Epithelial cell of prostate (primary cell): ENCODE results near the gene KIF15.
"Not testable (repeated sequence)": the region's sequence is repeated elsewhere in the genome, so short reads cannot be mapped to it uniquely, and the experiment has no call there.

Experiments used
- DNase-seq: peaks from one replicate; pipeline ENCODE4 v3.0.0-alpha.2; 2011; ENCODE audit warnings: low read depth, low spot score
- H3K27ac ChIP-seq: fragments of 450-650 bp; 2 replicates; pipeline ENCODE4 v1.5.1; 2017; ENCODE audit warnings: mild to moderate bottlenecking

KIF15 gene

DNA sequence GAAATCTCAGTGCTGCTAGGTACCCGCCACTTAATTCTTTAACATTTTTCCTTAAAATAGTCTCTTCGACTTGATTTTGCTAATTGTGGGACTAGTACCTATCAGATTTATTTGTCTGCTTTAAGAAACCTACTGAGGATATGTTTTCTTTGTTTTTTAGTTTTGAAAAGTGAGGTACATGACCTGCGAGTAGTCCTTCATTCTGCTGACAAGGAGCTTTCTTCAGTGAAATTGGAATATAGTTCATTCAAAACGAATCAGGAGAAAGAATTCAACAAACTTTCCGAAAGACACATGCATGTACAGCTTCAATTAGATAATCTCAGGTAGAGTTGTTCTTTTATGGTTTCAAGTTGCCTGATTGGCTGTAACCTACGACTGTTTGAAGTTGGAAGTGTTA lies 53.2 kb downstream of the KIF15 start:
- no peak for DNase-seq

DNA sequence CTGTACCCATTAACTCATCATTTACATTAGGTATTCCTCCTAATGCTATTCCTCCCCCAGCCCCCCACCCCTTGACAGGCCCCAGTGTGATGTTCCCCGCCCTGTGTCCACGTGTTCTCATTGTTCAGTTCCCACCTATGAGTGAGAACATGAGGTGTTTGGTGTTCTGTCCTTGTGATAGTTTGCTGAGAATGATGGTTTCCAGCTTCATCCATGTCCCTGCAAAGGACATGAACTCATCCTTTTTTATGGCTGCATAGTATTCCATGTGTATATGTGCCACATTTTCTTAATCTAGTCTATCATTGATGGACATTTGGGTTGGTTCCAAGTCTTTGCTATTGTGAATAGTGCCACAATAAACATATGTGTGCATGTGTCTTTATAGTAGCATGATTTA lies 54.7 kb downstream of the KIF15 start:
- not testable (repeated sequence) for H3K27ac ChIP-seq, DNase-seq

More for the DNA sequence above, 53.2 kb downstream of the KIF15 start:
- H3K27ac ChIP-seq: no peak overlapping the region

DNA sequence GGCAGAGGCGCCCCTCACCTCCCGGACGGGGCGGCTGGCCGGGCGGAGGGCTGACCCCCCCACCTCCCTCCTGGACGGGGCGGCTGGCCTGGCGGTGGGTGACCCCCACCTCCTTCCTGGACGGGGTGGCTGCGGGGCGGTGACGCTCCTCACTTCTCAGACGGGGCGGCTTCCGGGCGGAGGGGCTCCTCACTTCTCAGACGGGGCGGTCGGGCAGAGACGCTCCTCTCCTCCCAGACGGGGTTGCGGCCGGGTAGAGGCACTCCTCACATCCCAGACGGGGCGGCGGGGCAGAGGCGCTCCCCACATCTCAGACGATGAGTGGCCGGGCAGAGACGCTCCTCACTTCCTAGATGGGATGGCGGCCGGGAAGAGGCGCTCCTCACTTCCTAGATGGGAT lies 59.6 kb downstream of the KIF15 start:
- H3K27ac ChIP-seq: not testable (repeated sequence)

DNA sequence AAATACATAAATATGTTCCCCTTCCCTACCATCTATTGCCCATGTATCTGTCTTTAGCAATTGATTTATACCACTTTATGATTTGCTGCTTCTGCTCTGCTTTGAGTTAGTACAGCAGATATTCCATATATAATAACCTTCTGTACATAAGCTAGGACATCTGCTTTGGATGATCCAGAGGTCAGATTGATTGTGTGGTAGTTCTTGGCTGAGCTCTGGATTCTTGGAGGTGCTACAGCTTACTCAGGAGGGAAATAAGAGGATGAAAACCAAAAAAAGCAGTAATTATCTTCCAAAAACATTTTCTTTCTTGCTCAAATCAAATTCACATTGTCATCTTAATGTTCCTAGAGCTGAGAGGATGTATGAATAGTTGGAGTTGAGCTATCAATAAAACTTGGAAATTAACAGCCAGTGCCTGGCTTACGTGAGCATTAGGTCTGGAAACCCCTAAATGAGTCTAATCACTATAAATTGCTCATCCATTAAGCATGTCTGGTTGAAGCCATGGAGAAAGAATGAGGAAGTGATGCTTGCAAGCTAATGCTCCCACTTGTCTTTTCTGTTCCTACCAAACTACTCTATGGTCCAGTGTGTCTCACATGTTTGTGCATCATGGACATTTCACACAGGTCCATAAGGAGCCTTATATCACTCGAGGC lies 63.8 kb downstream of the KIF15 start:
- peak; percentile 68 for DNase-seq
- peak overlapping the region; percentile 47 for H3K27ac ChIP-seq

More for the DNA sequence above, 59.6 kb downstream of the KIF15 start:
- DNase-seq: not testable (repeated sequence)

DNA sequence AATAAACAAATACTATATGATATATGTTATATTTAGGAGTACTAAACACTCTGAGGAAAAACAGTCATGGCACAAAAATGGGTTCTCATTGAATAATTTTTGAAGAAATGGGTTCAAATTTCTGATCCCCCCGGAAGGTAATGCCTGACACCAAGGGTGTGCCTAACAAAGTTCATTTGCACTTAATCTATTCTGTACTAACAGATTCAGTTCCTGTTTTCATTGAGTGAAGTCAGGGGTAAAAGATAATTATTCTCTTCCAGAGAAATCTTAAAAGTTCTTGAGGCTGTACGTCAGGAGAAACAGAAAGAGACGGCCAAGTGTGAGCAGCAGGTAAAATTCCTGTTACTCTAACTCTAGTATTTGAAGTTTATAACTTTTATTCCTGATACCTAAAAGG lies 65.6 kb downstream of the KIF15 start:
- DNase-seq: no peak

DNA sequence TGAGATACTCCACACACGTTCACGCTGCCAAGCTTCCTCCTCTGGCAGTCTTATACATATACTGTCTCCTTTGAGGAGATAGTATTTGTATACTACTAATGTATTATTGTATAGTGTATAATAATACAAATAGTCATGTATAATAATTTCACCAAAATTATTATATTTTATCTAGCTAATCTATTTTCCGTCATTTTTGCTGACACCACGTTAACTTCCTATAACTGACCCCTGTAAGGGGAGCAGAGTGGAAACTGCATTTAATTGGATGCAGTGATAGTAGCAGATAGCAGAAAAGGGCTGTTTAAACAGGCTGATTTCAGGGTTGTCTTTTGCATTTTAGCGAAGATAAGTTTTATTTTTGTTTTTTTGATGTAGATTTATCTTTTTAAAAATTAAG lies 69.6 kb downstream of the KIF15 start:
- DNase-seq: no peak
- H3K27ac ChIP-seq: no peak overlapping the region

More for the DNA sequence above, 65.6 kb downstream of the KIF15 start:
- H3K27ac ChIP-seq: no peak overlapping the region

DNA sequence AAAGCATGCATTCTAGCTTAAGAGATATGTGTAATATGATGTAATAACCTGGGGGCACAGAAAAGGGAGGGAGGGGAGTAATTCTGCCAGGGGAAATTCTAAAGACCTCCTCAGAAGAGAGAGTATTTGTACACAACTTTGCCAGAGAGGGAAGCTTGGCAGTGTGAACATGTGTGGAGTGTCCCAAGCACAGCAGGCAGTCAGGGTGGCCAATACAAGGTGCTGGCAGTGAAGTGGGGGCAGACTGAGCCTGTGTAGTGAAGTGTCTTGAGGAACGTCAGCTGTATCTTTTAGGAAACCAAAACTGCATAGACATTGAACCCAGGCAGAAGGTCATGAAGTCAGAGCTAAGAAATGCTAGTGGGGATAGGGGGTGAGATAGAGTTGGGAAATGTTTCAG lies 70.4 kb downstream of the KIF15 start:
- no peak for DNase-seq
- H3K27ac ChIP-seq: no peak overlapping the region

DNA sequence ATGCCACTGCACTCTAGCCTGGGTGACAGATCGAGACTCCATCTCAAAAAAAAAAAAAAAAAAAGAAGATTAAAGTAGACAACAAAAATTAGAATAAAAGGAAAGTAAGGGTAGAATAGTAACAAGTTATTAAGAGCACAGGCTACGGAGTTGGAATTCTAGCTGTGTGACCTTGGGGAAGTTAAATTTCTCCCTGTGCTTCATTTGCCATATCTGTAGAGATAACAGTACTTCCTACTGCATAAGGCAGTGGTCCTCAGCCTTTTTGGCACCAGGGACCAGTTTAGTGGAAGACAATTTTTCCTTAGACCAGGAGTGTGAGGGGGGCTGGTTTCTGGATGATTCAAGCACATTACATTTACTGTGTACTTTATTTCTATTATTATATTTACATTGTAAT lies 71.4 kb downstream of the KIF15 start:
- DNase-seq: no peak
- no peak overlapping the region for H3K27ac ChIP-seq

DNA sequence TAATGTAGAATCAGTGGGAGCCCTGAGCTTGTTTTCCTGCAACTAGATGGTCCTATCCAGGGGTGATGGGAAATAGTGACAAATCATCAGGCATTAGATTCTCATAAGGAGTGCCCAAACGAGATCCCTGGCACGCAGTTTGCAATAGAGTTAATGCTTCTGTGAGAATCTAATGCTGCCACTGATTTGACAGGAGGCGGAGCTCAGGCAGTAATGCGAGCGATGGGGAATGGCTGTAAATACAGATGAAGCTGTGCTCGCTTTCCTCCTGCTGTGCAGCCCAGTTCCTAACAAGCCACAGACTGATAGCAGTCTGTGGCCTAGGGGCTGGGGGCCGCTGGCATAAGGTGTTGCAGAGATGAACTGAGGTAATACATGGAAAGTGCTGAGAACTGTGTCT lies 71.8 kb downstream of the KIF15 start:
- DNase-seq: no peak

DNA sequence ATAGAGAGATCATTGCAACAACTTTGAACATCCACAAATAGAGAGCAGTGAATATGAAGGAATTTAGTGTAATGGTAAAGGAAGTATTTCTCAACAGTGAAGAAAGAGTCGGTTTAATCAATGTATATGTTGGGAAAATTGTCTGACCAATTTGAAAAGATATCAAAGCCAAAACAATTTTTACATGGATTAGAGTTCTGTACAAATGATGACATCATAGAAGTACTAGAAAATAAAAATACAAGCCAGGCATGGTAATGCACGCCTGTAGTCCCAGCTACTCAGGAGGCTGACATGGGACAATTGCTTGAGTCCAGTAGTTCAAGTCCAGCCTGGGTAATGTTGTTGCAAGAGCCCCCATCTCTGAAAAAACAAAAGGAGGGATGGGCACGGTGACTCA lies 74.1 kb downstream of the KIF15 start:
- H3K27ac ChIP-seq: no peak overlapping the region
- DNase-seq: no peak

More for the DNA sequence above, 71.8 kb downstream of the KIF15 start:
- no peak overlapping the region for H3K27ac ChIP-seq

DNA sequence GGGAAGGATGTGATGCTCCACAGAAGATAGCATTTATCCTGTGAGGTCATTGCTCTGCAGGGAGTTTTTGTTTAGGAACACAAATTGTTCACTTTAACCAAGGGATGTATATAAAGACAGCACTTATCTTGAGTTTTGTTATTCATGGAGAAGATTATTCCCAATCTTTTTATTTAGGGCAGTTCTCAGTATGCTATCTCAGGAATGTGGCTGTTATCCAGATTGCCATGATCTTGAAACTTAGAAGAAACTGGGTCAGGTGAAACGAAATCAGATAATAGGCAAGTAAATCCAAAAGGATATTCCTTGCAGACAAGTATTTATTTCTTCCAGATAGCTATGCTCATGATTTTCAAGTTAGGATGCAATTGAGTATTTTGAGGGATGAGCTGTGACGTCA lies 80.8 kb downstream of the KIF15 start:
- no peak for DNase-seq

DNA sequence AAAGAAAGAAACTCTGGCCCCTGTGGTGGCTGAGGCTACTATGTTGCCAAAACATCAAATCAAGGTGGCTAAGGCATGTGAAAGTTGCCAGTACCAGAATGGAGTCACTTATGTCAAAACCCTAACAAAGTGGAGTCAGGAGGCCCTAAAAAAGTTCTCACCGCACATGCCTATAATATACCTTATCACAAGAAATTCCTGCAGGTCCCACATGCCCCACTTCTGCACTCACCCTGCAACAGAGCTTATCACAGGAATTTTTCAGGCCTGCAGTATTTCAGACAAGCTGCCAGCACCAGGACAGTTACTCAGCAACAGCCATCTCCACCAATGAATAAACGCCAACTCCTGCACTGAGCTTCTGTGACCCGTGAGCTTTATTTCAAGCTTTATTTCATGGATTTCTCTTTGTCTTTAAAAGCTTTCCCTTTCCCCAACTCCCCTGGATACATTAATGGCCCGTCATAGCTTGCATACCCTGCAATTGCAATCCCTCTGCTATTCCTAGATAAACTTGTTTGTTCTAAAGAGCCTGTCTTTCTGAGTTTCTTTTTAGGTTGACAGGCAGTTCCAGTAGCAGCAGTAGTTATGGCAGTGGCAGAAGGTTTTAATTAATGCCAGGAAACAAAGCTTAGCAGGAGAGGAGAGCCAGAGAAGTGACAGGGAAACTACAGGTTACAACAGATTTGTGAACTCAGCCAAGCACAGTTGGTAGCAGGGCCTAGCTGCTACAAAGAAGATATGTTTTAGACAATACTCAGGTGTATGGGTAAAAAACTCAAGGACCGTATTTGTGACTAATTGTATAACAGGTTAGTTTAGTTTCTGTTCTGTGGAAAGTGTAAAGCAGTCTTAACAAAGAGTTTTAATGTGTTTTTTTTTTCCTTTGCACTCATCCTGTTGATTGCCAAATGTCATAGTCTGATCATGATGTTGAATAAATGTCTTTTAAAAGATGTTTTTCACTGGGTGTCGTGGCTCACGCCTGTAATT lies 84.2 kb downstream of the KIF15 start:
- peak; percentile 57 for DNase-seq
- peak overlapping the region; percentile 55 for H3K27ac ChIP-seq

More for the DNA sequence above, 80.8 kb downstream of the KIF15 start:
- H3K27ac ChIP-seq: no peak overlapping the region

DNA sequence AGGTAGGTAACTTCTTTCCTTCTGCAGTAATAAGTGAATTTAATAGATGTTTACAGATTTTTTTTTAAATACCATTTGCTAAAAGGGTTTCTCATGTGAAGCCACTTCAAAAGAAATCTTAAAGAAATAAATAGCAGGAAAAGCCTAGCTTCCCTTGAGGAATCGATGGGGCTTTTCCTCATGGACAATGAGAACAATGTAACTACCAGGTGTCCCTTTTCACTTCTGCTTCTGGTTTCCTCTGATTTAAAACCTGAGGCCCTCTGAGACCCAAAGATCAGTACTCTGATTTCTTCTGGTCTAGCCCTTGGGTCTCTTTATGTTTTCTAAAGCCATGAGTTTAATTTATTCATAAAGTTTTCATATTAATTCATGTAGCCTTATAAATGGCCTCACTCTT lies 87.0 kb downstream of the KIF15 start:
- no peak for DNase-seq
- no peak overlapping the region for H3K27ac ChIP-seq

DNA sequence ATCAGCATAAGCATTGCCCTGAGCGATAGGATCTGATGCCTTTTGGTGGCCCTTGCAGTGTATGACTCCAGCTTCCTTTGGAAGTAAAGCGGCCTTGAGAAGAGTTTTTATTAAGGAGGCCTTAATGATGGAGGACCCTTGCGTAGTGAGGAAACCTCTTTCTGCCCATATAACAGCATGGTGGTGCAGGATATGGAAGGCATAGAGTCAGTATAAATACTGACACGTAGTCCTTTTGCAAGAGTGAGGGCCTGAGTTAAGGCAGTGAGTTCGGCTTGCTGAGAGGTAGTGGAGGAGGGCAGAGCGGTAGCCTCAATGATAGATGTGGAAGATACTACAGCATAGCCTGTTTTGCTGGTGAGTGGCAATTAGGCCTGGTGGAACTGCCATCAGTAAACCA lies 95.1 kb downstream of the KIF15 start:
- H3K27ac ChIP-seq, DNase-seq: not testable (repeated sequence)

DNA sequence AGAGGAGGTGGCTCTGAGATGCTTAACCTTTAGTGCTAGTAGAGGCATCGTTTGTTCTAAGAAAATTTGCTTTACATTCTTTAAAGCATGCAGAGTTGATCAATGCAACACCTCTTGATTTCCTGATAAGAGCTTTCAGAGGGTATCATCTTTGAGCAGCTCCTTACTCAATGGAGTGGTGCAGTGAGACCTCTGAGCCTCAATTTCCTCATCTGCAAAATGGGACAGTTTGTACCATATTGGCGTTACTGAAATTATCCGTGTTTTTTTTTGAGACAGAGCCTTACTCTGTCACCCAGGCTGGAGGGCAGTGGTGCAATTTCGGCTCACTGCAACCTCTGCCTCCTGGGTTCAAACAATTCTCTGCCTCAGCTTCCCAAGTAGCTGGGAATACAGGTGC lies 98.5 kb downstream of the KIF15 start:
- no peak for DNase-seq
- no peak overlapping the region for H3K27ac ChIP-seq

DNA sequence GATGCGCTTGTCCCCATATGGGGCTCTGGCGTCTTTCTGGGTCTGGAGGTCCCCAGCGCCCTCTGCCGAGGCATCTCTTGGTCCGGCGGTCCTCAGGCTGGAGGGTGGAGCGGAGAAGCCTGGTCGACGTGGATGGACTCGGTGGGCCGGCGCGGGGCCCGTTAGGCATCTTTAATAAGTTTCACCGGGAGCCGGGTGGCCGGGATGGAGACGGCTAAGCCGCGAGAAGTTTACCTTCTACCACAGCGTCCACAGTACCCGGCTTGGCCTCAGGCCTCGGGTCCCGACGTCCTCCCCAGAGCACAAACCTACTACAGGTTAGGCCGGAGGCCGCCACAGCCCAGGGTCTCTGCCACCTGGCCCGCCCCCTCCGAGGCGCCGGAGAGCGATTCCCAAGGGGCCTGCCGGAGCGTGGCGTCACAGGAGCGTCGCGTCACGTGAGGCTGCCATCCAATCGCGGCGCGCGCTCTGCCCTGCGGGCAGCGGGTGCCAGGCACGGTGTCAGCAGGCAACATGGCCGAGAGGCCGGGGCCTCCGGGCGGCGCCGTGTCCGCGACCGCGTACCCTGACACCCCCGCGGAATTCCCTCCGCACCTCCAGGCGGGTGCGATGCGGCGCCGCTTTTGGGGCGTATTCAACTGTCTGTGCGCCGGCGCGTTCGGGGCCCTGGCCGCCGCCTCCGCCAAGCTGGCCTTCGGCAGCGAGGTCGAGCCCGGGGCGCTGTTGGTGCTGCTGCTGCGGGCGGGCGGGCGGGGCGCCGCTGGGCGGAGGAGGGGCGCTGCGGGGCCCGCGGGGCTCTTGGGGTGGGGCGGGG lies 100.0 kb downstream of the KIF15 start, which contains the start of gene TMEM42:
Gene TMEM42, plus strand, starts transcription at position 501 of the 814 bp plus-strand sequence. Its CDS starts 13 bp downstream, at position 514.
- peak; percentile 24 for DNase-seq
- peak within 1 kb of the TSS; percentile 68 for H3K27ac ChIP-seq

DNA sequence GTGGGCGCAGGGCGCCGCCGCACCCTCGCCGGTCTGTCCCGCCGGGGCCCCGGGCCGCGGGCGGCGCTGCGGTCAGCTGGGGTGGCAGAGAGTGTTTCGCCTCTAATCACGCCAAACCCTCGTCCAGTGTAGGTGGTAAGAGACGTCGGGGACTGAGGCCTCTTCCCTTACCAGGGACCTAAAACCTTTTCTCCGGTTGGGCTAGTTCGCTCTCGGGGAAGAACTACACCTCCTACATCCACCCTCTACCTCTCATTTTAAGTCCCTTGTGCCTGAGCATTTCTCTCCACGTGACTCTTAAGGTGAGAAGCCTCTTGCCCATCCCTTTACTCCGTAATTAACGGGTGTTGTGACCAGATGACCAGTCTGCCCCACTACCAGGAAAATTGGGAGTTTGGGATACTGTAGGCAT lies 100.6 kb downstream of the KIF15 start:
- H3K27ac ChIP-seq: peak overlapping the region; percentile 68
- DNase-seq: no peak

DNA sequence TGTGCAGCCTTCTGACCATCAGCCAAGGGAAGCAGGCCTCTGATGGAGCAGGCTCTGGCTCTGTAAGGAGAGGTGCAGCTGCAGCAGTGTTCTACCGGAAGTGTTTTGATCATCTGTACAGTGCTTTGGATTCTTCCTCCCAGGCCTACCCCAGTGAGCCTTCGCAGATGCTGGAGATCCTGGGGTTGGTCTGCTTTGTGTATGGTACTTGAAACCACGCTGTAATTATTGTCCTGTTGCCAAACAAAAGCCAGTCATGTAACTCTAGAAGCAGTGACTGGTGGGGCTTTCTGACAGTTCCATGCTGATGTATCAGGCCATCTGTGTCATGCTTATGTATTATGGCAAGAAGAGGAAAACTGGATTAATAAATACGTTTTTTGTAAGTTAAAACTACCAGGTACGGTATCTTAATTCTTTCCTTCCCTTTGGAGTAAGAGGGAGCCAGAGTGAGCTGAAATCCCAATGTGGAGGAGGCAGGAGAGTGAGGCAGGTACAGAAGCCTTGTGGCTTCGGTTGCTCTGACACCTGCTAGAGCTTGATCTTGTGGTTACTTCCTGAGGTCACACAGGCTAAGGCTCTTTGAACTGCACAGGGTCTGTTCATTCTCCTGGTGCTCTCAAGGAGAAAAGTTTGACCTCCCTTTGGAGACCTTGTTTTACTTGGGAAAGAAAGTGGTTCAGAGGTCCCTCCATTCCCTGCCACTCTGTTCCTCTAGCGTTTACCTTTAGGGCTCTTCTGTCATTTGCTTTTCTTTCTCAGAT lies 103.9 kb downstream of the KIF15 start:
- H3K27ac ChIP-seq: no peak overlapping the region
- no peak for DNase-seq

DNA sequence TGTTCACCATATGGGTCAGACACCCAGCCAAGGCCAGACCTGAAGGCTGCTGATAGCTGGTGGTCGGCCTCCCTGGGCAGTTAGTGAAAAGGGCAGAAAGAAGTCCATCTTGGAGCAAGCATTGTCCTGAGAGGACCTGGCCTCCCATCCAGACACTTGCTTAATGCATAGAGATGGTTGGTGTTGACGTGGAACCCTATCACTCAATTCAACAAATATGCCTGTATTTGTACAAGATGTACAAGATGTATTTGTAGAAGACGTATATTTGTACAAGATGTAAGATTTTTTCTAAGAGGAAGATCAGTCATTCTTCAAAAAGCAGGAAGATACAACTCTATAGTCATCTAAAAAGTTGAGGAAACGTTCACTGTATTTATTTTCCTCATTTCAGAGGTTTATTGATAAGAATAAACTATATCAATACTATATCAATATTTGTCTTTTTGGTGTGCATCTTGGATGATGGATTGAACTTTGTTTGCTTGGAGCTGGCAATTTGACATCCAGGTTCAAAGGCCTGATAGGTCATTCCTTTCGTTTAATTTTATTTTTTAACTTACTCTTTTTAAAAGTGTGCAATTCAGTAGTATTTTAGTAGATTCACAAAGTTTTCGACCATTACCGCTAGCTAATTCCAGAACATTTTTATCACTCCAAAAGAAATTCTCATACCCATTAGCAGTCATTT lies 106.0 kb downstream of the KIF15 start:
- no peak for DNase-seq
- no peak overlapping the region for H3K27ac ChIP-seq
